ENCODE results near the gene OOSP3. TPM values are rescaled to one million over a fixed set of nuclear protein-coding genes. Genes with fewer than 3 reads are reported as not detected.
A peak's percentile ranks its signal among the peaks of the same experiment; 100 is the strongest.
"Not testable (repeated sequence)": the region's sequence is repeated elsewhere in the genome, so short reads cannot be mapped to it uniquely, and the experiment has no call there.

Gene OOSP3
- total RNA-seq (ENCODE audit: insufficient read depth, low replicate concordance): not detected

- DNase-seq (ENCODE audit: low spot score): no peak
Measured at GRCh38 chr11:59878575-59878974, at the start of gene OOSP3. OOSP3 (plus strand) TSS chr11:59878782; CDS start chr11:59878809, 27 bp downstream.

GRCh38 chr11:59829358-59829757 lies 49.2 kb upstream of the OOSP3 start:
- DNase-seq (ENCODE audit: low spot score): no peak

DNA sequence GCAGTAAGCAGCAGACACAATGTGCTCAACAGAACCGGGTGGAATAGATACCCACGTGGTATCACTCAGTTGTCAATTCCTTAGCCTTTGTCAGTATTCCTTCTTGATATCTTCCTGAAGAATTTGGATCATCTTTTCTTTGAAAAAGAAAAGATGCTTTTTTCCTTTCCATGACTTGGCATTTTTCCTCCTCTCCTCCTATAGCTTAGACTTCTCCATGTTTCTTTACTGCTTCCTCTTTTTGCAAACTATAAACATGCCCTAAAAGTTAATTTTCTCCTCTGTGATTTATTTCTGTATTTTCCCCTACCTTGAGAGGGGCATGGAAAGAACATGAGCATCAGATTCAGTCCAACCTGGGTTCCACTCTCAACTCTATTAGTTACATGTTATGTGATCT lies 45.0 kb upstream of the OOSP3 start:
- DNase-seq (ENCODE audit: low spot score): no peak

- no peak for DNase-seq (ENCODE audit: low spot score)
Measured at GRCh38 chr11:59839615-59840014, 39.0 kb upstream of the OOSP3 start.

DNA sequence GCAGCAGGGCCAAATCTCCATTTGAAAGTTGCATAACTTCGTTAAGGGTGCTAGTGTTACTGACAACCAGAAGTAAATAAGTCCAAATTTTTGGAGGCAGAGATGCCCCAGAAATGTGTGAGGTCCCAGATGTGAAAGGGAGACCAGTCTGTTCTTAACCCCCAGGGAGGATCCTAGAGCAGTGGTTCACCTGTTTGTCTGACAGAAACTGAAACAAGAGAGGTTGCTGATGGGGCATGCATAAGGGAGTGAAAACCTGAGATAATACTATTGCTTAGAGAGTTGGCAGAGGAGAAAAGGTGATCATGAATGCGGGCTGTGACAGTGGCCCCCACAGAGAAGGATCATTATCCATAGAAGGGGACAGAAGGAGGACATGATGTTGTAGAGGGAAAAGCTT lies 37.1 kb upstream of the OOSP3 start:
- no peak for DNase-seq (ENCODE audit: low spot score)

- no peak for DNase-seq (ENCODE audit: low spot score)
Measured at GRCh38 chr11:59842316-59842715, 36.3 kb upstream of the OOSP3 start.

- DNase-seq (ENCODE audit: low spot score): no peak
Measured at GRCh38 chr11:59845399-59845798, 33.2 kb upstream of the OOSP3 start, which contains the start of gene CBLIF. CBLIF (minus strand) TSS chr11:59845499; CDS start chr11:59845453, 46 bp downstream.

DNA sequence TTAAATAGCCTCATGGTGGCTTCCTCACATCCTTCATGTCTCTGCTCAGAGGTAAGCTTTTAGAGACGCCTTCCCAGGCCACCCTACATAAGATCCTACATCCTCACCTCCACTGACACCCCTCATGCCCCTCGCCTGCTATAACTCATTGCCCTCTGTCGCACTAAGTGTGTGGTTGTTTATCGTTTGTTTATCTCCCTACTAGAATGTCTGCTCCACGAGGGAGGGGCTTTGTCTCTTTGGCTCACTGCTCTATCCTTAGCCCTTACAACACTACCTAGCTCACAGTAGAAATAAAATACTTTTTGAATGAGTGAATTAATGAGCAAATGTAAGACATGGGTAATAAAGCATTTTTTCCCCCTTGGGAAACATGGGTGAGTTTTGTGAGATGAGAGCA lies 32.0 kb upstream of the OOSP3 start:
- no peak for DNase-seq (ENCODE audit: low spot score)

GRCh38 chr11:59847626-59848025 lies 31.0 kb upstream of the OOSP3 start:
- DNase-seq (ENCODE audit: low spot score): no peak

DNA sequence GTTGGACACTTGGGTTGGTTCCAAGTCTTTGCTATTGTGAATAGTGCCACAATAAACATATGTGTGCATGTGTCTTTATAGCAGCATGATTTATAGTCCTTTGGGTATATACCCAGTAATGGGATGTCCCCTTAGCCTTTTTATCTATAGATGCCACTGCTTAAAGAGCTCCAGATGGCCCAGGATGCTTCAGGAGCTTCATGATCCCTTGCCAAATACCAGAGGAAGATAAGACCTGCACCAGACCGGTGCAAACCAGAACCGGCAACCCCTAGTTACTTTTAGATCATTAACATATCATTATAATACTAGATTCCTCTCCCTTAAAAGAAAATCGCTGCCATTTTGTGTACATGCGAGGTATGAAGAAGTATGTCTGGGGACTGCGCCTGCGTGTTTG lies 30.1 kb upstream of the OOSP3 start:
- DNase-seq (ENCODE audit: low spot score): not testable (repeated sequence)

GRCh38 chr11:59849129-59849528 lies 29.5 kb upstream of the OOSP3 start:
- no peak for DNase-seq (ENCODE audit: low spot score)

DNA sequence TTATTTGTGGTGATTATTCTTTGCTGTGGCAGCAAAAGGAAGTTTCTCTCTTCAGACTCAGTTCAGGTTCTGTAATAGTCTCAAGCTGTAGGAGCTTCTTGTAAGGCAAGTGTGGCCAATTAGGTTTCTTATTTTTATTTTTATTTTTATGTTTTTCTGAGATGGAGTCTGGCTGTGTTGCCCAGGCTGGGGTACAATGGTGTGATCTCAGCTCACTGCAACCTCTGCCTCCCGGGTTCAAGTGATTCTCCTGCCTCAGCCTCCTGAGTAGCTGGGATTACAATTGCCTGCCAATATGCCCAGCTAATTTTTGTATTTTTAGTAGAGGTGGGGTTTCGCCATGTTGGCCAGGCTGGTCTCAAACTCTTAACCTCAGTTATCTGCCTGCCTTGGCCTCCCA lies 29.0 kb upstream of the OOSP3 start:
- DNase-seq (ENCODE audit: low spot score): not testable (repeated sequence)

DNA sequence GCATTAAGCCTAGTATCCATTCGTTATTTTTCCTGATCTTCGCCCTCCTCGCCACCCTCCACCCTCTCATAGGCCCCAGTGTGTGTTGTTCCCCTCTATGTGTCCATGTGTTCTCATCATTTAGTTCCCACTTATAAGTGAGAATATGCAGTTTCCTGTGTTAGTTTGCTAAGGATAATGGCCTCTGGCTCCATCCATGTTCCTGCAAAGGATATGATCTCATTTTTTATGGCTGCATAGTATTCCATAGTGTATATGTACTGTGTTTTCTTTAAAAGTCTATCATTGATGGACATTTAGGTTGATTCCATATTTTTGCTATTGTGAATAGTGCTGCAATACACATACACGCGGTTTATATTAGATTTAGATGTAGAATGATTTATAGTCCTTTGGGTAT lies 27.2 kb upstream of the OOSP3 start:
- DNase-seq (ENCODE audit: low spot score): not testable (repeated sequence)

DNA sequence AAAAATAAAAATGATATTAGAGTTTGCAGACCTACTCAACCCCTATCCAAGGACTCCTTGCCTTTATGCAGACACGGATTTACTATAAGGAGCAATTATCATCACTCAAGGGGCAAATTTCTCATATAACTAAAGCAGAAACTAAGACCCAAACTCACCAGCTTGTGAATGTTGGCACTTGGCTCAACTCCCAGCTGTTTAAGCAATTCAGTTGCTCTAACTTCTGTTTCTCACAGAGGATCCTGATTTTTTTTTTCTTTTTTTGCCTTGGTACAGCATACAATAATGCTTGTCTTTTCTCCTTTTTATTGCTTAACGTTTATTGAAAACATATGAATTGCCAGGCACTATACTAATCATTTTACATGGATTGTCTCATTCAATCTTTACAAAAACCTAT lies 23.7 kb upstream of the OOSP3 start:
- no peak for DNase-seq (ENCODE audit: low spot score)

DNA sequence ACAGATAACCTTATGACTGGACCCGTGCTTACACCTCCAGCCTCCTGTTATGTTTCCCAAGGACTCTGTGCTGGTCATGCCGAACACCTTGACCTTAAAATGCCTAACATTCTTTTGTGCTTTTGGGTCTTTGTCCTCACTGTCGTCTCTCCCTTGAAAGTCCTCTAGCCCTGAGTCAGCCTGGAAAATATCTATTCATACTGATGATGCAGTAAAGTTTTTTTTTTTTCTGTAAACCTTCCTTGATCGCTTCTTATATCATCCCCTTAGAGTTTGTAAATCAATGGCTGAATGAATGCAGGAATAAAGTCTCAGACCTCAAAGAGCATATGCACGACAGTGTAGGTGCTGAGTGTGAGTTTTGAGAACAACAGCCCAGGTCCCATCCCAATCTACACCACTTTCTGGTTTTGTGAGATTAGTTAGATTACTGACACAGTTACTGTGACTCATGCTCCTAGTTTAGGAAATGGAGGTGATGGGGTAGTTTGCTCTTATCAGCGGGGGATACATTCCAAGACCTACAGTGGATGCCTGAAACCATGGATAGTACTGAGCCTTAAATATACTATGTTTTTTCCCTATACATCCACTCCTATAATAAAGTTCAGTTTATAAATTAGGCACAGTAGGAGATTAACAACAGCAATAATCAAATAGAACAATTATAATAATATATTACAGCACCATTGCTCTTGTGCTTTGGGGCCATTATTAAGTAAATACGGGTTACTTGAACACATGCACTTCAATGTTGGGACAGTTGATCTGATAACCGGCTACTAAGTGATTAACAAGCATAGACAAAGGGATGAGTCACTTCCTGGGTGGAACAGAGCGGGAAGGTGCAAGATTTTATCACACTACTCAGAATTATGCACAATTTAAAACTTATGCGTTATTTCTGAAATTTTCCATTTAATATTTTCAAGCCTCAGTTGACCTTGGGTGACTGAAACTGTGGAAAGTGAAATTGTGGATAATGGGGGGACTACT lies 20.8 kb upstream of the OOSP3 start:
- no peak for DNase-seq (ENCODE audit: low spot score)

GRCh38 chr11:59859673-59860072 lies 18.9 kb upstream of the OOSP3 start:
- no peak for DNase-seq (ENCODE audit: low spot score)

DNA sequence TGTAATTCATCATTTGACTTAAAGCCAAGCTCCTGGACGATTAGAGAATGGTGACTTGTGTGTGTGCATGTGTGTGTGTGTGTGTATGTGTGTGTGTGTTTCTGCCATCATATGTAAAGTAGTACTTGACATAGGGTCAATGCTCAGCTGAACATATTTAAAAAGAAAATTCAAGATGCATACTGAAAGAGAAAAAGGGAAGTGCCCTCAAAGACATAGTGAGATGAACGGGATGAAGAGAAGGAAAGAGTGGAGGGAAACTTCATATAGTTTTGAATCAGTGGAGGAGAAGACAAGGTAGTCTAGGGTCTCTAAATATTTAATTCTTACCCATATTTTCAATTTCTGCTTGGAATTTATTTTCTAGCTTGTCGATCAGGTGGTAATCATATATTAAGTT lies 16.3 kb upstream of the OOSP3 start:
- no peak for DNase-seq (ENCODE audit: low spot score)

DNA sequence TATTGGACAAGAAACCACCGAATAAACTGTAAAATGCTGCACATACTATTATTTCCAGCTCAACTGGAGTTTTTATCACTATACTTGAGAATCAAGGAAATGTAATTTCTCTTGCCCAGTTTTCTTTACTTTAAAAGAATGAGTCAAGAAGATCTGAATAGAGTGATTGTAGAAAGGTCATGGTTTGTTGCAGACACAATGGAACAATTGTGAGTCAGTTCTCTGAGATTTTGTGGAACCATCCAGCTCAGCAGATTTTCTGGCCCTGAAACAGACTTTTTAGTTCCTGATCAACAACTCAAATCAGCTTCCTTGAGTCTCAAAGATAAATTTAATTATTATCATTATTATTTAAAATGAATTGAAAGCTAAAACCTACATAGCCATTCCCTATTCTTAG lies 13.6 kb upstream of the OOSP3 start:
- no peak for DNase-seq (ENCODE audit: low spot score)

DNA sequence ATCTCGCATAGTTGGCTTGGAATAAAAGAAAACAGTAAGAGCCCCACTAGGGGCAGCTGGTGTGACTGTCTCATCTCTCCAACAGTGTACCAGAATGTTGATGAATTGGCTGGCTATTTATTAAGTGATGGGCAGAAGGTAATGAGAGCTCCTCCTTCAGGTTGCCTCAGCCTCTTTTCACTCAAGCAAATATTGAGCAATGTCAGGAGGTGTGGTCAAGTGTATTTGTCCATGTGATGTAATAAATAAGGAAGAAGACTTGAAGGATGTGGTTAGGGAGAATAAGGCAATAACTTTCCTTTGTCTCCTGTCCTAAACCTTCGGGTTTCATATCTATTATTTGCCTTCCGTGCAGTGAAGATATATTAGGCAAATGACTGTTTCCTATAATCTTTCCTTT lies 12.2 kb upstream of the OOSP3 start, which contains the start of gene TCN1:
Gene TCN1 (minus strand): TSS at position 91 of the 400 bp plus-strand sequence. CDS start 17 bp downstream, at position 74.
- DNase-seq (ENCODE audit: low spot score): peak; percentile 4

- DNase-seq (ENCODE audit: low spot score): no peak
Measured at GRCh38 chr11:59866836-59867235, 11.7 kb upstream of the OOSP3 start.

- DNase-seq (ENCODE audit: low spot score): no peak
Measured at GRCh38 chr11:59867946-59868345, 10.6 kb upstream of the OOSP3 start.

- no peak for DNase-seq (ENCODE audit: low spot score)
Measured at GRCh38 chr11:59872076-59872475, 6.5 kb upstream of the OOSP3 start.
